Measurements from ENCODE around the gene FALEC.

FALEC gene

DNA sequence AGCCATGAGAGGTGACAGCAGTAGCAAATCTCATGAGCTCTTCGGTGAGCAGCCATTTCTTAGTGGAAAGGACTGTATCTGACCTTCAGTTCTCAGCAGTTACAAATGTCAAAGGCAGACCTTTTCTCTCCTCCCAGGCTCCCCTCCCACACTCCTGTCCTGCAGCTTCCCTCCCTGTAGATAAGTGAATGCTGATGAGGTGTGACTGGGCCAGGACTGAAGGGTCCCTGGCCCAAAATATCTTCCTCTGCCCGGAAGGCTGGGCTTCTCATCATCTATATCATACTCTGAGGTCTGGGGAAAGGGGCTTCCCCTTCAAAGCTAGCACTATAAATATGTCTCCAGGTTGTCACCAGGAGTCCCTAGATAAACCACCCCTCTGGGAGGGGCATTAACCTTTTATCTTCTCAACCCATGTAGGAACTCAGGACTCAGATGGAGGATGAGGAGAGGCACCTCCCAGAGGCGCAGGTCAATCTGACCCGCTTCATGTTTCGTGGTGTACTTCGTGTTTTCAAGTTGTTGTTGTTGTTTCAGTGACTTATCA, 30.0 kb downstream of the FALEC start:
- no peak for DNase-seq (ENCODE audit: low read depth in 2 of 3, low spot score in 2 of 3)

- DNase-seq (ENCODE audit: low read depth in 2 of 3, low spot score in 2 of 3), result no peak
Measured at GRCh38 chr1:150546294-150546937, 30.9 kb downstream of the FALEC start.

DNA sequence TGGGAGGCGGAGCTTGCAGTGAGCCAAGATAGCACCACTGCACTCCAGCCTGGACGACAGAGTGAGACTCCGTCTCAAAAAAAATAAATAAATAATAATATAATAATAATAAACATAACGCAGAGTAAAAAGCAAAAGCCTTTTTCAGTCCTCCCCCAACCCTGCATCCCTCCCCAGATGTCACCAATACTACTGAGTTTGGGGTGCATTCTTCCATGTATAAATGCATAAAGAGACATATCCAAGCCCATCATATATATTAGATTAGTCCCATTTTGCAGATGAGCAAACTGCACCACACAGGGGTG, 32.7 kb downstream of the FALEC start:
- DNase-seq (ENCODE audit: low read depth in 2 of 3, low spot score in 2 of 3), result no peak

DNA sequence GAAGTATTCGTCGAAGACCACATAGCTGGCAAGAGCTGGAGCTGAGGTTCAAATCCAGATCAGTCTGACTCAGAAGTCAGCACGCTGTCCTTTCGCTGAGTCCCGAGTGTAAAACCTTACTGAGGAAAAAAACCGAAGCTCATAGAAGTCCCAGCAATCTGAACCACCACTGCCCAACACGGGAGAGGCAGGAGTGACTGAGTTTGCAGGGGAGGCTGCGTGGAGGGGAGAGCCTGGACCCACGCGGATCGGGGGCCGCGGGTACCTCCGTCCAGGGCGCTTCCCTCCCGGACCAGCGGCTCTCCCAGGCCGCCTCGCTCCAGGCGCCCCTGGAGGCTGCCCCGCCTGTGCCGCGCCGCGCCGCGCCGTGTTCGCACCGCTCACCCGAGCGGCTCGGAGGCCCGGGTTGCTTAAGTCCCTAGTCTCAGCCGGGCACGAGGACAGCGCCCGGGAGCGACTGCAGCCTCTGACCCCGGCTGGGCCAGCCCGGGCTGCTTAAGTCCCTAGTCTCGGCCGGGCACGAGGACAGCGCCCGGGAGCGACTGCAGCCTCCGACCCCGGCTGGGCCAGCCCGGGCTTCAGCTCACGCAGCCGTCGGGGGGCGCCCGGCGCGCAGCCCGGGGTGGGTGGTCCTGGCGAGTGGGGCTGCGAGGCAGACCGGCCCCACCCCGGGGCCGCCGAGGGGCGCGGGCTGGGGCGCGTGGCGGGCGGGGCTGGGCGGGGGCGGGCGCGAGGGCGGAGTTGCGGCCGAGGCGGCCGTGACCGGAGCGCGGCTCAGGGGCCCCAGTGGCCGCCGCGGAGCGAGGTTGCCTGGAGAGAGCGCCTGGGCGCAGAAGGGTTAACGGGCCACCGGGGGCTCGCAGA, 33.3 kb downstream of the FALEC start, which contains the start of gene ADAMTSL4:
ADAMTSL4 (plus strand) TSS at position 777 of the 864 bp plus-strand sequence. CDS start 2,881 bp downstream, outside the sequence.
- DNase-seq (ENCODE audit: low read depth in 2 of 3, low spot score in 2 of 3), result no peak

GRCh38 chr1:150549496-150550221, 34.1 kb downstream of the FALEC start:
- DNase-seq (ENCODE audit: low read depth in 2 of 3, low spot score in 2 of 3), result no peak

GRCh38 chr1:150550222-150551050, 34.9 kb downstream of the FALEC start:
- DNase-seq (ENCODE audit: low read depth in 2 of 3, low spot score in 2 of 3), result no peak

GRCh38 chr1:150551051-150551783, 35.7 kb downstream of the FALEC start:
- DNase-seq (ENCODE audit: low read depth in 2 of 3, low spot score in 2 of 3), result no peak

DNA sequence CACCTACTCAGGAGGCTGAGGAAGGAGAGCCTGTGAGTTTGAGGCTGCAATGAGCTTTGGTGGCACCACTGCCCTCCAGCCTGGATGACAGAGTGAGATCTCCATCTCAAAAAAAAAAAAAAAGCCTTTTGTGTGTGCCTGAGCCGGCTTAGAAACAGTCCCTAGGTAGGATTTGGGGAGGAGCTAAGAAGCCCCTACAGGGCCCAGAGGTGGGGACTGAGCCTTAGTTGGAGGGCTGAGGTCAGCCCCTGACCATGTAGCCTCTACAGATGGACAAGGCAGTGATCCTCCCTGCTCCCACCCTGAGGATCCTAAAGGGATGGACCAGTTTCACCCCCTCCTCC, 36.2 kb downstream of the FALEC start:
- DNase-seq (ENCODE audit: low read depth in 2 of 3, low spot score in 2 of 3), result no peak

GRCh38 chr1:150552128-150552910, 36.8 kb downstream of the FALEC start:
- no peak for DNase-seq (ENCODE audit: low read depth in 2 of 3, low spot score in 2 of 3)

GRCh38 chr1:150552911-150553289, 37.3 kb downstream of the FALEC start:
- no peak for DNase-seq (ENCODE audit: low read depth in 2 of 3, low spot score in 2 of 3)

- no peak for DNase-seq (ENCODE audit: low read depth in 2 of 3, low spot score in 2 of 3)
Measured at GRCh38 chr1:150553392-150554085, 38.0 kb downstream of the FALEC start.

DNA sequence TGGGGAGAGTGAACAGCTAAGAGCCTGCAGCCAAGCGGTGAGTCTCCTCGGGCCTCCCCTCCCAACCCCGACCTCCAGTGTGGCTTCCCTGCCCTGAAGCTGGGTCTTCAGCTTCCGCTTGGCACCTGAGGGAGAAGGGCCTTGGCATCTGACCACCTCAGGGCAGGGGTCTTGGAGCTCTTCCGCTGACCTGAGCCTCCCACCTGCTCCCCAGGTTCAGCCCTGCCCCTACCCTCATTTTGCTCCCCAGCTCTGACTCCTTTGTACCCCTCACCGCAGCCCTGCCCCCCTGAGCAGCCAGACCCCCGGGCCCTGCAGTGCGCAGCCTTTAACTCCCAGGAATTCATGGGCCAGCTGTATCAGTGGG, 38.5 kb downstream of the FALEC start:
- DNase-seq (ENCODE audit: low read depth in 2 of 3, low spot score in 2 of 3), result no peak

DNA sequence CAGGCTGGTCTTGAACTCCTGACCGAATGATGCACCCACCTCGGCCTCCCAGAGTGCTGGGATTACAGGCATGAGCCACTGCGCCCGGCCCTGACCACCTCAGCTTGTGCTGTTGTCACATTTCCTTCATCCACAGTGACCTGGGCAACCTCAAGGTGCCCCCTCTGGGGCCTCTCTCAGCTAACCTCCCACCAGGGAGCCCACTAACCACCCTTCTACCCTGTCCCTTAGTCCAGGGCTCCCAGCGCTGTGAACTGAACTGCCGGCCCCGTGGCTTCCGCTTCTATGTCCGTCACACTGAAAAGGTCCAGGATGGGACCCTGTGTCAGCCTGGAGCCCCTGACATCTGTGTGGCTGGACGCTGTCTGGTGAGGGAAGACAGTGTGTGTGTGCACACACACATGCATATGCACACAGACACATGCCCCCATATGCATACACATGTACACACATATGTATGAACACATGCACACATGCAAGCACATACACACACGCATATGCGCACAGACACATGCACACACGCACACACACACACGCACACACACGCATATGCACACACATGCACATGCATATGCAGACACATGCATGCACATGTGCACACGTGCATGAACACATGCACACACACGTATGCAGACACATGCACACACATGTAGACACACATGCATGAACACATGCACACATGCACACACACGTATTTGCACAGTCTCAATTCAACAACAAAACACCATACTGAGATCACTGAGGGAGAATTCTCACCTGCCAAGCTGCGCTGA, 39.8 kb downstream of the FALEC start:
- DNase-seq (ENCODE audit: low read depth in 2 of 3, low spot score in 2 of 3), result no peak

DNA sequence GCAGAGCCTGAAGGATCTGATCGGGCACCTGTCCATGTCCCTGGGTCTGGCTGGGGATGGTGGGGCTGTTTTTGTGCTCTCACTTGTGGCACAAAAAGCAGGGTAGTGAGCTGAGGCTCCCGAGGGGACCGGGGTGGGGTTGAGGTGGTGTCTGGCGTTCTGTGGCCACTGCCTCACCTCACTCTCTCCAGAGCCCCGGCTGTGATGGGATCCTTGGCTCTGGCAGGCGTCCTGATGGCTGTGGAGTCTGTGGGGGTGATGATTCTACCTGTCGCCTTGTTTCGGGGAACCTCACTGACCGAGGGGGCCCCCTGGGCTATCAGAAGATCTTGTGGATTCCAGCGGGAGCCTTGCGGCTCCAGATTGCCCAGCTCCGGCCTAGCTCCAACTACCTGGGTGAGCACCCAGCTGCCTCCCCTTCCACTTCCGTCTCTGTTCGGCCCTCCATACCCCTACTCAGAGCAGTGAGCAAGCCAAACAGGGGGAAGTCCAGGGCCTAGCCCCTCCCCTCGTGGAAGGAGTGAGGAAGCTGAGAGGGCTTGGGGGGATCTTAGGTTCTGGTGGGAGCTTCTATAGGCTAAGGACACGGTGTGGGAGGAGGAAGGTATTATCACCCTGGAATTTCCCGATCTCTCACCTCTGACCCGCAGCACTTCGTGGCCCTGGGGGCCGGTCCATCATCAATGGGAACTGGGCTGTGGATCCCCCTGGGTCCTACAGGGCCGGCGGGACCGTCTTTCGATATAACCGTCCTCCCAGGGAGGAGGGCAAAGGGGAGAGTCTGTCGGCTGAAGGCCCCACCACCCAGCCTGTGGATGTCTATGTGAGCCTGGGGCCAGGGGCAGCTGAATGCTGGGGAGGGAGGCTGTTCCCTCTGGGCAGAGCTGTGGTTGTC, 40.7 kb downstream of the FALEC start:
- no peak for DNase-seq (ENCODE audit: low read depth in 2 of 3, low spot score in 2 of 3)

DNA sequence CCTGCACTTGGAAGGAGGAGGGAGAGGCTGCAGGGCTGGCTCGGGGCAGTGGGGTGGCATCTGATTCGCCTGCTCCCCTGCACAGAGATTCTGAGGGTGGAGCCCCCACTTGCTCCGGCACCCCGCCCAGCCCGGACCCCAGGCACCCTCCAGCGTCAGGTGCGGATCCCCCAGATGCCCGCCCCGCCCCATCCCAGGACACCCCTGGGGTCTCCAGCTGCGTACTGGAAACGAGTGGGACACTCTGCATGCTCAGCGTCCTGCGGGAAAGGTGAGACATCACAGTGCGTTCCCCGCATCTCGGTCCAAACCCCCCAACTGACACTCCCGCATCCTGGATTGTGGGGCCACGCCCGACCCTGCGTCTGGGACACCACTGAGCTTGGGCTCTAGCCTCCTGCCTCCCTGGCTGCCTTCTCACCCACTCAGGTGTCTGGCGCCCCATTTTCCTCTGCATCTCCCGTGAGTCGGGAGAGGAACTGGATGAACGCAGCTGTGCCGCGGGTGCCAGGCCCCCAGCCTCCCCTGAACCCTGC, 41.6 kb downstream of the FALEC start:
- DNase-seq (ENCODE audit: low read depth in 2 of 3, low spot score in 2 of 3), result no peak

DNA sequence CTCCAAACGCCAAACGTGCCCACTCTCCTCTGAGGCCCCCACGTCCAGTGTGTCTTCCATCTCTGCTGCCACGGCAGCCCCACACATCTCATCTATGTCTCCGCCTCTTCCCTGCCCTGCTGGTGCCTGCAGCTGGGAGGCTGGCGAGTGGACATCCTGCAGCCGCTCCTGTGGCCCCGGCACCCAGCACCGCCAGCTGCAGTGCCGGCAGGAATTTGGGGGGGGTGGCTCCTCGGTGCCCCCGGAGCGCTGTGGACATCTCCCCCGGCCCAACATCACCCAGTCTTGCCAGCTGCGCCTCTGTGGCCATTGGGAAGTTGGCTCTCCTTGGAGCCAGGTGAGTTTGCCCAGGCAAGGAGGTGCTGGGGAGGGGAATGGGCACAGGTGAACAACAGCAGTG, 42.3 kb downstream of the FALEC start:
- no peak for DNase-seq (ENCODE audit: low read depth in 2 of 3, low spot score in 2 of 3)

DNA sequence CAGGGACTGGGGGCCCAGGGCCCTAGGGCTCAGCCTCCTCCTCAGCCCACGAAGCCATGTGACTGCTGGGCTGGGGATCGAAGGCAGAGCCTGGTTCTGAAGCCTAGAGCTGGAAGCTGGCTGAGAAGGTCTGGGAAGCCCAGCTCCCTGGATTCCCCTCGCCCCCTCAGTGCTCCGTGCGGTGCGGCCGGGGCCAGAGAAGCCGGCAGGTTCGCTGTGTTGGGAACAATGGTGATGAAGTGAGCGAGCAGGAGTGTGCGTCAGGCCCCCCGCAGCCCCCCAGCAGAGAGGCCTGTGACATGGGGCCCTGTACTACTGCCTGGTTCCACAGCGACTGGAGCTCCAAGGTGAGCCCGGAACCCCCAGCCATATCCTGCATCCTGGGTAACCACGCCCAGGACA, 42.8 kb downstream of the FALEC start:
- DNase-seq (ENCODE audit: low read depth in 2 of 3, low spot score in 2 of 3), result no peak
